GM12878 (cell line): ENCODE data around the gene NEURL4.

ENCODE experiments used
- KAT2A ChIP-seq: conservative IDR thresholded peaks from 2 replicates; pipeline ENCODE4 v1.6.1; 2011; ENCODE audit warnings: low read depth, low read length; ENCODE audit not compliant: control insufficient read depth
- SRF ChIP-seq, 2 experiments: IDR thresholded peaks; 2 replicates each; pipeline ENCODE4 v1.6.1; 2011; ENCODE audit warnings: low read depth in 2 of 2, low read length in 2 of 2, mild to moderate bottlenecking in 1 of 2, moderate library complexity in 1 of 2

DNA sequence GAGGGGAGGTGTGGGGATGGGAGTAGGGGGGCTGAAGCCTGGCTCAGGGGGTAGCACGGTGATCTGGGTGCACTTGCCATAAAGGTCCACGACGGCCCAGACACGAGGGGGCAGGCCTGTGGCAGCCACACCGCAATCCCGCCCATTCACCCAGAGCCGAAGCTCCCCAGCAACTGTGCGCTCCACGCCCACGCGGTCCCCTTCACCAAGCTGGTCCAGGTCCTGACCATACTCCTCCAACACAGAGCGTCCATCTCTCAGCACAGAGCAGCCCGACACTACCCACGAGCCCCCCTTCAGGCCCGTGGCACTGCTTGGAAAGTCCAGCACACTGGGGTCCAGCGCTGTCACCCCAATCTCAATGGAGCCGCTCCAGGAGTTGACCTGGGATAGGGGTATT is 1.6 kb downstream of the NEURL4 start:
- TF ChIP-seq KAT2A (no peak), SRF (IDR thresholded peaks at IDR 0.05; ENCODE audit: low read depth in 2 of 2, low read length in 2 of 2) (no peak)
